ENCODE measurements around the gene MSMP.
A peak's percentile ranks its signal among the peaks of the same experiment; 100 is the strongest.

Gene MSMP

GRCh38 chr9:35763803-35764202, 9.7 kb upstream of the MSMP start:
- DNase-seq (ENCODE audit: low read depth), result no peak
- H3K4me3 ChIP-seq (ENCODE audit: control insufficient read depth, low read depth, low read length), result no peak overlapping the region
- no peak for TF ChIP-seq CTCF (conservative IDR thresholded peaks at IDR 0.05; ENCODE audit: control insufficient read depth, insufficient read depth, low read depth, low read length)

GRCh38 chr9:35763181-35763580, 9.1 kb upstream of the MSMP start:
- H3K4me3 ChIP-seq (ENCODE audit: control insufficient read depth, low read depth, low read length), result no peak overlapping the region
- no peak for DNase-seq (ENCODE audit: low read depth)
- no peak for TF ChIP-seq CTCF (conservative IDR thresholded peaks at IDR 0.05; ENCODE audit: control insufficient read depth, insufficient read depth, low read depth, low read length)

GRCh38 chr9:35760651-35761050, 6.6 kb upstream of the MSMP start:
- no peak overlapping the region for H3K4me3 ChIP-seq (ENCODE audit: control insufficient read depth, low read depth, low read length)
- no peak for DNase-seq (ENCODE audit: low read depth)
- TF ChIP-seq CTCF (conservative IDR thresholded peaks at IDR 0.05; ENCODE audit: control insufficient read depth, insufficient read depth, low read depth, low read length), result no peak

GRCh38 chr9:35759795-35760194, 5.7 kb upstream of the MSMP start:
- no peak for DNase-seq (ENCODE audit: low read depth)
- TF ChIP-seq CTCF (conservative IDR thresholded peaks at IDR 0.05; ENCODE audit: control insufficient read depth, insufficient read depth, low read depth, low read length), result no peak
- no peak overlapping the region for H3K4me3 ChIP-seq (ENCODE audit: control insufficient read depth, low read depth, low read length)

GRCh38 chr9:35758475-35759050, 4.5 kb upstream of the MSMP start:
- peak; percentile 30 for DNase-seq (ENCODE audit: low read depth)
- TF ChIP-seq CTCF (conservative IDR thresholded peaks at IDR 0.05; ENCODE audit: control insufficient read depth, insufficient read depth, low read depth, low read length), result no peak
- H3K4me3 ChIP-seq (ENCODE audit: control insufficient read depth, low read depth, low read length), result no peak overlapping the region

- H3K4me3 ChIP-seq (ENCODE audit: control insufficient read depth, low read depth, low read length), result no peak overlapping the region
- TF ChIP-seq CTCF (conservative IDR thresholded peaks at IDR 0.05; ENCODE audit: control insufficient read depth, insufficient read depth, low read depth, low read length), result no peak
Observed at GRCh38 chr9:35757892-35758275, 3.8 kb upstream of the MSMP start.

More at GRCh38 chr9:35757892-35758275, 3.8 kb upstream of the MSMP start:
- no peak for DNase-seq (ENCODE audit: low read depth)
